CD4-positive, alpha-beta T cell treated with Interleukin-6 at 100 ng/mL for 8 hours (primary cell): ENCODE data around the gene DDX47.
"Not testable (repeated sequence)": the region's sequence is repeated elsewhere in the genome, so short reads cannot be mapped to it uniquely, and the experiment has no call there.

ENCODE experiments used
- DNase-seq: peaks from one replicate; pipeline ENCODE4 v3.0.0-alpha.2; 2020; ENCODE audit warnings: mixed read lengths, low spot score

The DDX47 gene

DNA sequence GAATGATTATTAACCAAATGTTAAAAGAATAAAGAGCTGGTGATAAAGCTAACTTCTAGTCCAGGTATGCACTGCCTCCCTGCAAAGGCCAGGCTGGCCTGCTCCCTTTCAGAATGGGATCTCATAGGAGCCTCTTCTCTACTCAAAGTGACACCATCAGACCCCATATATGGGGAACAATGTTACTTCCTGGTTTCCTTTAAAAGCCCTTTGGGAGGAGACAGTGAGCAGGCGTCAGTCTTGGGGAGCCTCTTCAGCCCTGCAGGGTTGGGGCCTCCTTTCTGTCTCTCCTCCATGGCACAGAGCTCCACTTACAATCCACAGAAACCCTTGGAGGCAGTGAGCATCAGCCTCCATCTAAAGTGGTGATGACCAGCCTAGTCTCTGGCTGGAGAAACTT lies 60.9 kb downstream of the DDX47 start:
- no peak for DNase-seq

DNA sequence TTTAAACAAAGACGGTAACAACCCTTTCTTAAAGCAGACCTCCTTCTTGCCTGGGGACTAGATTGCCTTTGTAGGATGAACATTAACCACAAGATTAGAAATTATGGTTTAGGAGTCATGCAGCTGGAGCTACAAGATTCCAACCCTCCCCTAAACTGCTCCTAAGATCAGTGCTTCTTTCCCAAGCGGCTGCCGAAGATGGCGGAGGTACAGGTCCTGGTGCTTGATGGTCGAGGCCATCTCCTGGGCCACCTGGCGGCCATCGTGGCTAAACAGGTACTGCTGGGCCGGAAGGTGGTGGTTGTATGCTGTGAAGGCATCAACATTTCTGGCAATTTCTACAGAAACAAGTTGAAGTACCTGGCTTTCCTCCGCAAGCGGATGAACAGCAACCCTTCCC lies 62.2 kb downstream of the DDX47 start:
- not testable (repeated sequence) for DNase-seq

DNA sequence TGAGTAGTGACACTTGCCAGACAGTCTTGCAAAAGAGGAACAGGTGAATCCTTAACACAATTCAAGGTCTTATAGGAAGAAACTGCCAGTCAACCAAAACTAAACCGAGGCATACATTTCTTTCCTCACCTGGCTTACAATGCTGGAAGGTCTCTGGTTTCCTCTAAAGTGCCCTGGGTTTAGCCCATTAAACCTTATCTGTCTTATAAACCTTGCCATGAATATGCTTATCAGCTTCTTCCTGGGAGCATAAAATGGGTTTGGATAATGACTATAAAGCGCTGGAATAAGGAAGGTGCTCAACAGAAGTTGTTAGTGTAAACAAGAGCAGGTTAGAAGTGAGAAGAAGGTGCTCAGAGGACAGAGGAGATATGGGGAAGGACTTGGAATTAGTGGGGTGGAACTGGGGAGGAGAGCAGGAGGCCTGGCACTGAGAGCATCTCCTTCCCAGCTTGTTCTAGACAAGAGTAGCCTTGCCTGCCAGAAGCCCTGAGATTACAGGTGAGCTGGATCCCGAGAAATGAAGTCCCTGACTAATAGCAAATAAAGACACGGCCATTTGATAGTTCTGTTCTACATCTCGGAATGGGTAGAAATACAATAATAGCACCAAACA lies 64.1 kb downstream of the DDX47 start:
- DNase-seq, result no peak

DNA sequence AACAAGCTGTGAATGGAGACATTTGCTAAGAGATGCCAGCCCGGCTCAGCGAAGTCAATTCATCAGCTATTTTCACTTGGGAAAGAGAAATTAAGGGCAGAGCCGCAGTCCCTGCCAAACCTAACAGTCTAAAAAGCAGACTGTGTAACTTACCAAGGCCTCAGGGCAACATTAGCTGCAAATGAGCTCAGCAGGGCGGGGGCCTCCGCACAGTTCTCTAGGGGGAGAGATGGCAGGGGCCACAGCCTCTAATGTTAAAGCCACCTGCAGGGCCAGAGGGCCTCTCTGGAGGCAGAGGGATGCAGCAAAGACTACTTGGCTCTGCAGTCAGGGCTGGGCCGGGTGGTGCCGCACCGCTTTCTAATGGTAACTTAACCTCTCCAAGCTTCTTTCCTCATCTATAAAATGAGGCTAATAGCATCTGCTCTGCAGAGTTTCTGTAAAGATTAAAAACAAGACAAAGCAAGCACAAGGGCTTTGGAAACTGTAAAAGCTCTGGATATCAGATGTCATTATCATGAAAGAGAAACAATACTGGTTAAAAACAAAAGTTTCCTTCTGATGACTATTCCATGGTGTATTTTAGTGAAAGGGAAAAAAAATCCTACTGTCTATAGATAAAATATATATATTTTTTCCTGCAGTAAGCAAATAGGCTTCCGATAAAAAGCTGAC lies 64.8 kb downstream of the DDX47 start:
- no peak for DNase-seq
